HG03432 (cell line): ENCODE results near the gene SCRN2.

Experiments
- ATAC-seq: cut with Tn5 transposase; IDR thresholded peaks from one replicate; pipeline ENCODE4 v1.9.1; 2021; ENCODE audit warnings: mild to moderate bottlenecking, moderate library complexity; ENCODE audit not compliant: unreplicated experiment

The SCRN2 gene

GRCh38 chr17:47872019-47872650 is 31.1 kb upstream of the SCRN2 start:
- no peak for ATAC-seq

GRCh38 chr17:47871048-47871447 is 30.0 kb upstream of the SCRN2 start:
- ATAC-seq = no peak

GRCh38 chr17:47870056-47870455 is 29.0 kb upstream of the SCRN2 start:
- ATAC-seq = no peak

- no peak for ATAC-seq
These were observed 28.0 kb upstream of the SCRN2 start for GRCh38 chr17:47869114-47869513.

- no peak for ATAC-seq
These were observed 26.9 kb upstream of the SCRN2 start for GRCh38 chr17:47867813-47868533.

- ATAC-seq = no peak
These were observed 25.9 kb upstream of the SCRN2 start for GRCh38 chr17:47866941-47867340.

- ATAC-seq = no peak
These were observed 23.7 kb upstream of the SCRN2 start for GRCh38 chr17:47864791-47865216.

- no peak for ATAC-seq
These were observed 21.8 kb upstream of the SCRN2 start for GRCh38 chr17:47862621-47863440.

GRCh38 chr17:47860386-47860785 is 19.3 kb upstream of the SCRN2 start:
- ATAC-seq = no peak

- no peak for ATAC-seq
These were observed 16.7 kb upstream of the SCRN2 start for GRCh38 chr17:47857551-47858455.

GRCh38 chr17:47856830-47857229 is 15.8 kb upstream of the SCRN2 start:
- no peak for ATAC-seq

- no peak for ATAC-seq
These were observed 14.7 kb upstream of the SCRN2 start for GRCh38 chr17:47855737-47856136.

- no peak for ATAC-seq
These were observed 12.5 kb upstream of the SCRN2 start for GRCh38 chr17:47853616-47854015.

- no peak for ATAC-seq
These were observed 11.3 kb upstream of the SCRN2 start for GRCh38 chr17:47852113-47852949.

- no peak for ATAC-seq
These were observed 10.7 kb upstream of the SCRN2 start for GRCh38 chr17:47851764-47852112.

GRCh38 chr17:47850692-47851573 is 9.9 kb upstream of the SCRN2 start, which contains the start of gene SP6:
TSS of gene SP6 (minus strand) at chr17:47851163. CDS start at chr17:47848429, 2,734 bp downstream.
- no peak for ATAC-seq

GRCh38 chr17:47850373-47850691 is 9.3 kb upstream of the SCRN2 start:
- no peak for ATAC-seq

GRCh38 chr17:47848198-47848513 is 7.1 kb upstream of the SCRN2 start:
- ATAC-seq = no peak
